ENCODE results near the gene CYTH1. TPM values are rescaled to one million over a fixed set of nuclear protein-coding genes. Genes with fewer than 3 reads are reported as not detected.
A peak's percentile ranks its signal among the peaks of the same experiment; 100 is the strongest.

Gene CYTH1
- total and polyA plus RNA-seq, 10 of the 15 experiments (the other 5 are each of a cell fraction or from before 2014, with no cell fraction given), result 6.6 to 188 (median 145) TPM

GRCh38 chr17:78748730-78749317, 33.2 kb downstream of the CYTH1 start (continued):
- TF ChIP-seq MEF2B (IDR thresholded peaks at IDR 0.05; ENCODE audit: partially characterized antibody, poor library complexity, severe bottlenecking), result peak; percentile 36
- TF ChIP-seq HDAC2 (IDR thresholded peaks at IDR 0.05), result no peak
- TF ChIP-seq SUPT20H (IDR thresholded peaks at IDR 0.05; ENCODE audit: borderline replicate concordance, control insufficient read depth, low read depth, low read length), result no peak
- 0 out of 2 replicates have a peak, but pooled peaks have one; percentile 59 for TF ChIP-seq MXI1 (IDR thresholded peaks at IDR 0.05; ENCODE audit: low read depth, low read length)
- TF ChIP-seq BMI1 (IDR thresholded peaks at IDR 0.05; ENCODE audit: borderline replicate concordance), result 0 out of 2 replicates have a peak, but pooled peaks have one; percentile 24
- TF ChIP-seq RAD21 (IDR thresholded peaks at IDR 0.05; ENCODE audit: insufficient read depth, low read depth, low read length), result no peak
- no peak for TF ChIP-seq SREBF2 (IDR thresholded peaks at IDR 0.05; ENCODE audit: low read length)
- no peak for TF ChIP-seq TCF7 (IDR thresholded peaks at IDR 0.05; ENCODE audit: borderline replicate concordance)
- TF ChIP-seq EGR1 (IDR thresholded peaks at IDR 0.05; ENCODE audit: borderline replicate concordance in 1 of 2, low read depth in 2 of 2, low read length in 2 of 2), result peak in 1 of 2 experiments; percentile 24; a peak in 1 of 3 replicates
- no peak for TF ChIP-seq TCF3 (IDR thresholded peaks at IDR 0.05; ENCODE audit: borderline replicate concordance, insufficient read depth, low read depth, low read length)
- TF ChIP-seq BHLHE40 (IDR thresholded peaks at IDR 0.05; ENCODE audit: borderline replicate concordance in 1 of 2, low read depth in 2 of 2, low read length in 1 of 2), result peak; percentile 50 to 64; a peak in 1 of 4 replicates
- 0 out of 4 replicates have a peak, but pooled peaks have one; percentile 19 to 48 for TF ChIP-seq EP300 (IDR thresholded peaks at IDR 0.05; ENCODE audit: borderline replicate concordance in 1 of 2, control insufficient read depth in 1 of 2, low read depth in 2 of 2, low read length in 2 of 2)
- TF ChIP-seq CREB1 (IDR thresholded peaks at IDR 0.05; ENCODE audit: low read depth), result no peak
- TF ChIP-seq HDGF (IDR thresholded peaks at IDR 0.05), result peak; percentile 63
- TF ChIP-seq PRDM15 (CRISPR knock-in tag; IDR thresholded peaks at IDR 0.05), result no peak
- TF ChIP-seq REST (IDR thresholded peaks at IDR 0.05; ENCODE audit: low read depth, low read length), result no peak
- no peak; the same call in 1 of the 2 replicates for TF ChIP-seq NKRF (conservative IDR thresholded peaks at IDR 0.05)
- no peak for TF ChIP-seq MYC (IDR thresholded peaks at IDR 0.05; ENCODE audit: insufficient read depth, insufficient read length, insufficient replicate concordance, low read length, severe bottlenecking)
- no peak for TF ChIP-seq ASH2L (IDR thresholded peaks at IDR 0.05; ENCODE audit: borderline replicate concordance, low read depth)
- TF ChIP-seq DPF2 (IDR thresholded peaks at IDR 0.05), result peak; percentile 37; the same call in 1 of the 2 replicates

All from GM12878 (cell line).